NCI-H1092 (cell line): ENCODE results near the gene HCRT.
"Not testable (repeated sequence)": the region's sequence is repeated elsewhere in the genome, so short reads cannot be mapped to it uniquely, and the experiment has no call there.

Experiments
- DNase-seq: peaks from one replicate; lab custom pipeline; 2025; lab: John Stamatoyannopoulos, UW

HCRT gene

GRCh38 chr17:42197564-42198156 lies 12.4 kb upstream of the HCRT start:
- DNase-seq: no peak

- peak; percentile 62 for DNase-seq
These were observed 9.0 kb upstream of the HCRT start, which contains the start of gene GHDC for GRCh38 chr17:42193969-42194899. Gene GHDC (minus strand): TSS chr17:42194494. CDS start chr17:42193581, 913 bp downstream.

GRCh38 chr17:42193216-42193968 lies 8.1 kb upstream of the HCRT start:
- no peak for DNase-seq

- DNase-seq: no peak
These were observed 7.2 kb upstream of the HCRT start for GRCh38 chr17:42192189-42193126.

- DNase-seq: no peak
These were observed 6.0 kb upstream of the HCRT start for GRCh38 chr17:42191275-42191608.

GRCh38 chr17:42190491-42191274 lies 5.4 kb upstream of the HCRT start:
- no peak for DNase-seq

- DNase-seq: no peak
These were observed 4.4 kb upstream of the HCRT start for GRCh38 chr17:42189651-42189965.

GRCh38 chr17:42188749-42189650 lies 3.7 kb upstream of the HCRT start:
- DNase-seq: no peak

- no peak for DNase-seq
These were observed 2.6 kb upstream of the HCRT start for GRCh38 chr17:42187833-42188232.

- DNase-seq: not testable (repeated sequence)
These were observed 939 bp upstream of the HCRT start for GRCh38 chr17:42186191-42186590.

- DNase-seq: no peak
These were observed 324 bp upstream of the HCRT start for GRCh38 chr17:42185621-42185930.

- peak; percentile 46 for DNase-seq
These were observed 1.2 kb downstream of the HCRT start for GRCh38 chr17:42183741-42184711.

GRCh38 chr17:42182927-42183734 lies 2.1 kb downstream of the HCRT start:
- no peak for DNase-seq

- DNase-seq: no peak
These were observed 3.4 kb downstream of the HCRT start for GRCh38 chr17:42181851-42182207.

GRCh38 chr17:42180922-42181850 lies 4.1 kb downstream of the HCRT start, which contains the start of gene KCNH4:
Gene KCNH4 (minus strand): TSS chr17:42181142. CDS start chr17:42180945, 197 bp downstream.
- peak; percentile 72 for DNase-seq

GRCh38 chr17:42180411-42180921 lies 4.8 kb downstream of the HCRT start:
- DNase-seq: no peak
